NCI-H1092 treated with DMSO at 0.1 percent for 48 hours (cell line): ENCODE measurements around the gene MSH2.
"Not testable (repeated sequence)": the region's sequence is repeated elsewhere in the genome, so short reads cannot be mapped to it uniquely, and the experiment has no call there.

ENCODE experiments used
- DNase-seq: peaks from one replicate; lab custom pipeline; 2025; lab: John Stamatoyannopoulos, UW

MSH2 gene

GRCh38 chr2:47484396-47484795 lies 81.4 kb downstream of the MSH2 start:
- no peak for DNase-seq

DNA sequence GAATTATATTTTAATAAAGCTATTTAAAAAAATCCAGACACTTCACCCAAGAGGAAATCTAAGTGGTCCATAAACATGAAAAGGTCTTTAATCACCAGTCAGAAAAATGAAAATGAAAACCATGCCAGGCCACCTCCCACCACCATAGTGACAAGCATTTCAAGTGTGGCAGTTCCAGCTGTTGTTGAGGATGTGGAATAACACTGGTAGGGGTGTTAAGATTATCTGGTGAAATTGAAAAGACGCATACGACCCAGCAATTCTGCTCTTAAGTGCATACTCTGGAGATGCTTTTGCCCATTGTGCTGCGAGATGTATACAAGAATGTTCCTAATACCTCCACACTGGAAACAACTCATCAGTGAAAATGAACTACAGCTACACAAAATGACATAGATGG lies 82.2 kb downstream of the MSH2 start:
- DNase-seq = no peak

GRCh38 chr2:47485751-47486300 lies 82.9 kb downstream of the MSH2 start:
- no peak for DNase-seq

GRCh38 chr2:47486841-47487497 lies 84.0 kb downstream of the MSH2 start:
- DNase-seq = no peak

GRCh38 chr2:47487498-47487875 lies 84.5 kb downstream of the MSH2 start:
- no peak for DNase-seq

DNA sequence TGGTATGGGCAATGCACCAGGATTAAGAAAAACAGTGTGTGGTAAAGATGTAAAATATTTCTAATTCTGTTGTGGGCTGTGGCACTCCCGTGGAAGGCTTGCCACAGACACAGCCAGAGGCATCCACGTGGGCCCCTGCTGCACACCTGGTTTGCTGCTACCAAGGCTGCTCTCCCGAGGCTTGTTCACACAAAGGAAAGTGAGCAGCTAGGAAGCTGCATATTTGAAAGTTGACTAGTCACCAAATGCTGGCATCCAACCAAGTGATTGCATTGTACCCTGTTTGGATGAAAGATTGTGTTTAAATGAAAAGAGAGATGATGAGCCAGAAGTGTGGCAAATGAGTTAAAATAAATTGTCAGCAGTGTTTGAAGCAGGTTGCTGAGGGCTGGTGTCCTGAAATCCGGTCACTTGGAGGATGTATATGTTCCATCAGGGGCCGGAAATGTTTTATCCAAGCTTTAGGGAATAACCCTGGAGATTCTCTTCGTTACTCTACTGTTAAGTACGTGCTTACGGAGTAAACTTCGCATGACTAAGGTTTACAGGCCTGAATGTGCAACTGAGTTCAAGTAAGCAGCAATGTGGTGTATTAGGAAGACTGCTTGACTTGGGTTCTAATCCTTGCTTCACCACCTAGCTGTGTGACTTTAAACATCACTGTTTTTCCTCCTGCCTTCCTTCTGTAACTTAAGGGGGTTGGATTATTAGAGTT lies 86.1 kb downstream of the MSH2 start:
- DNase-seq = no peak

GRCh38 chr2:47490406-47490805 lies 87.5 kb downstream of the MSH2 start:
- no peak for DNase-seq

GRCh38 chr2:47493317-47494035 lies 90.5 kb downstream of the MSH2 start:
- no peak for DNase-seq

- no peak for DNase-seq
These were observed 91.5 kb downstream of the MSH2 start for GRCh38 chr2:47494267-47495130.

DNA sequence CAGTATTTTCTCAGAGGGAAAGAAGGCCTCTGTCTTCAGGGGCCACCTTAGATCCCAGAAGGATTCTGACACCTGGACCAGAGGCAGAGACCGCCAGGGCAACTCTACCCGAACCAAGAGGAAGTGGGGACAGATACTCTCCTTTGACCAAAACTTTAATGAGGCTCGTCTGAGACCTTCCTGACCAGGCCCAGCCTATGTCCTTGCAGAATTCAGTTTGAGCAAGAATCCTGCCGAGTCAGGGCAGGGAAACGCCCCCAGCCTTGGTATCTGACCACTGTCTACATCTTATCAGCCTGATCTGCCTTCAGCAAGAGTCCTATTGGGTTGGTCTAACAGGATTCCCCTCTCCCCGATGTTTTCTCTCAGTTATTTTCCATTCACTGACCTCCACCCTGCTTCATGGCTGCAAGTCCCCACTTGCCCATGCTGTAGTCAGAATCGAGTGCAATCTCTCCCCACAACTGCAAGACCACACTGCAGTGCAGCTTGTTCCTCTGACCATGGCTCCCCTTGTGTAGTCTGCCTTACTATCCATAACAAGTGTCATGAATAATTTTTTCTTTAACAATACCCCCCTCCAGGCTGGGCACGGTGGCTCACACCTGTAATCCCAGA lies 95.0 kb downstream of the MSH2 start:
- DNase-seq = no peak

GRCh38 chr2:47499093-47499492 lies 96.1 kb downstream of the MSH2 start:
- DNase-seq = no peak

- DNase-seq = no peak
These were observed 96.8 kb downstream of the MSH2 start for GRCh38 chr2:47499621-47500309.

- no peak for DNase-seq
These were observed 98.6 kb downstream of the MSH2 start for GRCh38 chr2:47501374-47502200.

DNA sequence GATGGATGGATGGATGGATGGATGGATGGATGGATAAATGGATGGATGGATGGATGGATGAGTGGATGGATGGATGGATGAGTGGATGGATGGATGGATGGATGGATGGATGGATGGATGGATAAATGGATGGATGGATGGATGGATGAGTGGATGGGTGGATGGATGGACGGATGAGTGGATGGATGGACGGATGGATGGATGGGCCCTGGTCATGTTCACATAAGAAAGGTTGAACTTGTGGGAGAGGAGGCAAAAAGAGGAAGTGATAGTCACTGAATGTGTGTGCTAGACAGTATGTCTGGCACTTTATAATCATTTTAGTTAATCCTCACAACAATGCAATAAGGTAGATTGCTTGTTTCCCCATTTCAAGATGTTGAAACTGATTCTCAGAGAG lies 99.5 kb downstream of the MSH2 start:
- not testable (repeated sequence) for DNase-seq

- no peak for DNase-seq
These were observed 100.6 kb downstream of the MSH2 start for GRCh38 chr2:47503481-47504070.

- no peak for DNase-seq
These were observed 101.3 kb downstream of the MSH2 start for GRCh38 chr2:47504174-47504810.

DNA sequence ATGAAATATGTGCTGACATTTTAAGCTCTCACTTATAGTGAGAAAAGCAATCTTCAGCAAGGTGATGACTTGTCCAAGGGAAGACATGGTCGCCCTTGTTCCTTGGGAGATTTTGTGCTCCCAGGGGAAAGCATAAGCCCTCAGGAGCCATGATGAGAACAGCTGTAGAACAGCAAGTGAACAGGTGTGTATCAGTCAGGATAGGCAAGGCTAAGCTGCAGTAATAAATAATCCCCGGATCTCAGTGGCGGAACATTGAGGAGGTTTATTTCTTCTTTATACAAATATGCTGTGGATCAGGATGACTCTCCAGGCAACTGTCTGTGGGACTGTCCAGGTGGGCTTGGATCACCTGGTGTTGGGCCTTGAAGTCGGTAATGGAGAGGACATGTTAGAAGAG lies 103.1 kb downstream of the MSH2 start:
- DNase-seq = no peak

DNA sequence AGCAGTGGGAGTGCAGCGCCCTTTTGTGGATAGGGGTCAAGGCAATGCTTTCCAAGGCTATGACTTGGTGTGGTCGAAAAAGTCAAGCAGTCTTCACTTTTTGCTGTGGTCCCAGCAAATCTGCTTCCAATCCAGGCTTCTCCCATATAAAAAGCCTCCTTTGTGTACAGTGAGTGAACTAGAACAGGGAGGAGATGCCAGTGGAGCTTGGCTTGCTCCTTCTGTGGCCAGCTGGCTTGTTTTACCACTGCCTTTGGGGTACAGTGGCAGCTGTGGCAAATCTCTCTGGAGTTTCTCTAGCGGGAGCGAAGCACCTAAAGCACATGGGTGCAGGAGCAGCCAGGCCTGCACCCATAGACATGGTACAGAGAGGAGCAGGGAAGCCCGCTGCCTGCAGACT lies 103.5 kb downstream of the MSH2 start:
- no peak for DNase-seq

- DNase-seq = no peak
These were observed 105.1 kb downstream of the MSH2 start for GRCh38 chr2:47508080-47508479.
